ENCODE results near the gene RPS6KL1.

The RPS6KL1 gene

DNA sequence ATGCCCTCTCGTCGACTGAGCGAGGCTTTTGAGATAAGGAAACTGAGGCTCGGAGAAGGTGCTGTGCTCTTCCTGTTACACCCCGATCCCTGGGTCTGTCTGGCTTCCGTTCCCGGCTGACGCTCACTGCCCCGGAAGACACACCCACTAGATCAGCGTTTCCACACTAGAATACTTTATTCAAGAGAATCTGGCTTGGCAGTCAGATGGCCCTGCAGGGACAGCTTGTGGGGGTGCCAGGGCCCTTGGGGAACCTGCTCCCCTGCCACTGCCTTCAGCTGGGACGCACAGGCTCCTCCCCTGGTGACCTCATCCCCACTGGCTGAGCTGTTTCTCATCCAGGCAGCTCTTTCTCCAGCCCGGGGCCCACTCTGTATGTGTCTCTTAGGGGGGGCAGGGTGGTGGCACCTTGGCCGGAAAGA is 18.6 kb upstream of the RPS6KL1 start:
- Histone ChIP-seq H3K4me3 (ENCODE audit: low read depth, low read length) (no peak overlapping the region), H3K27ac (no peak overlapping the region)
- peak; percentile 52 for DNase-seq

DNA sequence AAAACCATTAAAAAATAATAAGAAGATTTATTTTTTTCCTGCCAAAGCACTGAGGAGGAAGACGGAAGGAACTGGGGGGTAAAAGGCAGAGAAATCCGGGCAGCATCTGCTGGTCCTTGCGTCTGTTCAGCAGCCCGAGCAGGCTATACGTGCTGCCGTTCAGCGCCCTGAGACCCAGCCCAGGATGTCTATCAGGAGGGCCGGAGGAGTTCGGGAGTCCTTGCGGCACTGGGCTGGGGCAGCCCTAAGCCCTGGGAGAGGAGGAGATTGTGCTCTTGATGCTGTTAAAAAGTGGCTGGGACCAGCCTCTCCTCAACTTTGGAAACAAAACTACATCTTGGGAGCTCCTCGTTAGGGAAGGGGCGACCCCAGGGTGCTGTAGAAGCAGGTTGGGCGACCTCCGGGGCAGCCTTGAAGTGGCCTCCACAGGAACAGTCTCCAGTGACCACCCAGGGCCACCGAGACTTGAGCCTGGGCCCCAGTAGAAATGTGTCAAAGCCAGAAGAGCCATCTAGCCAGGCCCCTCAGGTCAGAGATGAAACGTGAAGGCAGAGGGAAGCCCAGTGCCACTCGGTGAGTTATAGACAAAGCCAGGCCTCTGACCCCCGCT is 18.0 kb upstream of the RPS6KL1 start:
- Histone ChIP-seq H3K27ac (no peak overlapping the region), H3K27me3 (replicated peaks) (no peaks in the 10 kb centered on the region), H3K4me3 (ENCODE audit: low read depth, low read length) (no peak overlapping the region), H3K36me3 (replicated peaks) (no peaks in the 10 kb centered on the region)
- in situ Hi-C loops (cut with HindIII; ENCODE audit: low pct_ligation_motif_present, low sequenced_read_pairs): no loop called here
- no peak for DNase-seq
- TF ChIP-seq, protein P1, sequence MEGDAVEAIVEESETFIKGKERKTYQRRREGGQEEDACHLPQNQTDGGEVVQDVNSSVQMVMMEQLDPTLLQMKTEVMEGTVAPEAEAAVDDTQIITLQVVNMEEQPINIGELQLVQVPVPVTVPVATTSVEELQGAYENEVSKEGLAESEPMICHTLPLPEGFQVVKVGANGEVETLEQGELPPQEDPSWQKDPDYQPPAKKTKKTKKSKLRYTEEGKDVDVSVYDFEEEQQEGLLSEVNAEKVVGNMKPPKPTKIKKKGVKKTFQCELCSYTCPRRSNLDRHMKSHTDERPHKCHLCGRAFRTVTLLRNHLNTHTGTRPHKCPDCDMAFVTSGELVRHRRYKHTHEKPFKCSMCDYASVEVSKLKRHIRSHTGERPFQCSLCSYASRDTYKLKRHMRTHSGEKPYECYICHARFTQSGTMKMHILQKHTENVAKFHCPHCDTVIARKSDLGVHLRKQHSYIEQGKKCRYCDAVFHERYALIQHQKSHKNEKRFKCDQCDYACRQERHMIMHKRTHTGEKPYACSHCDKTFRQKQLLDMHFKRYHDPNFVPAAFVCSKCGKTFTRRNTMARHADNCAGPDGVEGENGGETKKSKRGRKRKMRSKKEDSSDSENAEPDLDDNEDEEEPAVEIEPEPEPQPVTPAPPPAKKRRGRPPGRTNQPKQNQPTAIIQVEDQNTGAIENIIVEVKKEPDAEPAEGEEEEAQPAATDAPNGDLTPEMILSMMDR (IDR thresholded peaks at IDR 0.05; ENCODE audit: low read depth, low read length, missing control alignments): no peak

More for the DNA sequence above, 18.6 kb upstream of the RPS6KL1 start:
- TF ChIP-seq, protein P1 (IDR thresholded peaks at IDR 0.05; ENCODE audit: low read depth, low read length, missing control alignments): no peak
- Histone ChIP-seq H3K27me3 (replicated peaks) (no peaks in the 10 kb centered on the region), H3K36me3 (replicated peaks) (no peaks in the 10 kb centered on the region)
- in situ Hi-C loops (cut with HindIII; ENCODE audit: low pct_ligation_motif_present, low sequenced_read_pairs): no loop called here

DNA sequence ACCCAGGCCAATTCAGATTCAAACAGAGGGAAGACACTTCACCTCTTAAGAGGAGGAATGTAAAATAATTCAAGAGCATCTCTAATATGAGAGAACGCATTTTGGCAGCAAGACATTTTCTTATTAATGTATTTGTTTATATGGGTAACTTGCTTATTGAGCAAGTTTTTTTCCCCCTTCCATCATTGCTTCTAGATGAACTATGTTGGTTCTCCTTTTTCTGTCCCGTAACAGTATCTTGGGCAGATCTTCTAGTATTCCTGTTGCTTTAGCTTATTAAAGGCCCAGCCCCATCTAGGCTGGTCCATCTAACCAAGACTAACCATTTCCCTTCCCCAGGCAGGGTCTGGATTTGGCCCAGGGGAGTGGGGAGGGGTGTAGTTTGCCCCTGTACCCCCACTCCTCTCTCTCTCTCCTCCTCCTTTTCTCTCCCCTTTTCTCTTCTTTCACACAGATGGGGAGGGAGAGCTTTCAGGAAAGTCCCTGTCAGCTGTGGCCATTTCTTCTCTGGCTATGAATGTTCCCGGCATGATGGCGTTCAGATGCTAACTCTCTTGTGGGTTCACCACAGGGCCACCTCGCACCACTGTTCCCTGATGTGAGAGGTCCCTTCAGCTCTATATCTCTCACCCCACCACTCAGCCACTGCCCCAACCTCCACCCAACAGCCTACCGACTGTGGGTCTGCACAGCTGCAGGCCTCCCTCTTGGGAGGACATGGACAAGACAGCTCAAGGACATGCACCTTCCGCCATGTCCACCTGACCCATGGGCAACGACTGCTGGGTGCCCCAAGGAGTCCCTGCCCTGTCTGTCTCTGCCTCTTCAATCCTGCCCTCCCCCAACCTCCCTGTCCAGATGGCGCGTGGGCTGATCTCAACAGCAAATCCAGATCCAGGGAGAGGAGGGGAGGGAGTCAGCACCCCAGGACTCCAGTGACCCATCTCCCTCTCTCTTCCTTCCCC is 15.8 kb upstream of the RPS6KL1 start:
- TF ChIP-seq, protein P1 (IDR thresholded peaks at IDR 0.05; ENCODE audit: low read depth, low read length, missing control alignments): no peak
- Histone ChIP-seq H3K36me3 (replicated peaks) (no peaks in the 10 kb centered on the region), H3K27me3 (replicated peaks) (no peaks in the 10 kb centered on the region), H3K27ac (no peak overlapping the region), H3K4me3 (ENCODE audit: low read depth, low read length) (no peak overlapping the region)
- in situ Hi-C loops (cut with HindIII; ENCODE audit: low pct_ligation_motif_present, low sequenced_read_pairs): no loop called here
- DNase-seq: no peak

DNA sequence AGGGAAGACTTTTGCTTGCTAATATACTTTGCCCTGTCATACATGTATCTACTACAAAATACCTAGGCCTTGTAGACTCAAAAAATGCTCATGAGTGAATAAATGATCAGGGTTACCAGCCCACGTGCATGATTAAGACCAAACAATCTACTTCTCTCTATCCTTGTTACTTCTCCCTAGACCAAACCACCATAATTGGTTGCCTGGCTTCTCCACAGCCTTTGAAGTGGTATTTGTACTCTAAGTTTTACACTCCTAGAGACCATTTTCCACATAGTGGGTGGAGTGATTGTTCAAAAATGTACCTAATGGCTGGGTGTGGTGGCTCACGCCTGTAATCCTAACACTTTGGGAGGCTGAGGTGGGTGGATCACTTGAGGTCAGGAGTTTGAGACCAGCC is 14.1 kb upstream of the RPS6KL1 start:
- H3K27ac ChIP-seq: no peak overlapping the region
- no peaks in the 10 kb centered on the region for H3K27me3 ChIP-seq (replicated peaks)
- in situ Hi-C loops (cut with HindIII; ENCODE audit: low pct_ligation_motif_present, low sequenced_read_pairs): no loop called here
- H3K4me3 ChIP-seq (ENCODE audit: low read depth, low read length): no peak overlapping the region
- no peak for DNase-seq
- TF ChIP-seq, protein P1 (IDR thresholded peaks at IDR 0.05; ENCODE audit: low read depth, low read length, missing control alignments): no peak
- no peaks in the 10 kb centered on the region for H3K36me3 ChIP-seq (replicated peaks)

DNA sequence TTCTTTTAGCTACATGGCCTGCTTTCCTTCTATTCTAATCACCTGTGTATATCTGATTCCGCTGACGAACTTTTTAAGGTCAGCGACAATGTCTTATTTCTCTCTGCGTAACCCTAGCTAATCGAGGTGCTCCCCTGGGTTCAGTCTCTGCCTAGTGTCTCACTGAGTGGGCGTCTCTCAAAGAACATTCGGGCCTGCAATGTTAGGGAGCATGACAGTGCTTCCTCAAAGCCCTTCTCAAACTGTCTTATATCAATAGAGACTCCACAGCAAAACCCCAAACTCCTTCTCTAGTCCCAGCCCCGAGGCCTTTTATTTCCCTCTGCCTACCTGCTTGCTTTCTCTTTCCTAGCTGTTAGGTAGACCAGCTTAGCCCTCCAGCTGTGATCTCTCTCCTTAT is 13.7 kb upstream of the RPS6KL1 start:
- TF ChIP-seq, protein P1 (IDR thresholded peaks at IDR 0.05; ENCODE audit: low read depth, low read length, missing control alignments): no peak
- DNase-seq: no peak
- in situ Hi-C loops (cut with HindIII; ENCODE audit: low pct_ligation_motif_present, low sequenced_read_pairs): no loop called here
- no peak overlapping the region for H3K27ac ChIP-seq
- H3K4me3 ChIP-seq (ENCODE audit: low read depth, low read length): no peak overlapping the region
- H3K36me3 ChIP-seq (replicated peaks): no peaks in the 10 kb centered on the region
- no peaks in the 10 kb centered on the region for H3K27me3 ChIP-seq (replicated peaks)
